A549 (cell line): ENCODE data around the gene MARK2. TPM values are rescaled to one million over a fixed set of nuclear protein-coding genes. Genes with fewer than 3 reads are reported as not detected.
A peak's percentile ranks its signal among the peaks of the same experiment; 100 is the strongest.

Experiments
- ATAC-seq, 2 experiments: fragments of 200-7000 bp in 1 of 2; fragments of >200 bp in 1 of 2; cut with Nextera tagmentation in 1 of 2; cut with Tn5 transposase in 1 of 2; 3 replicates each; pipeline versions ENCODE4 v1.8.0 to v1.9.1; 2018 to 2020; ENCODE audit warnings: mild to moderate bottlenecking in 1 of 2, moderate library complexity in 1 of 2
- CTCF ChIA-PET: fragments of 300-600 bp; sonication (Branson Sonifier 250); formaldehyde crosslinking; extraction: SDS; loops from one replicate; lab custom pipeline; 2021; ENCODE audit warnings: antibody characterized with exemption, inconsistent platforms; lab: Yijun Ruan, JAX
- POLR2A ChIA-PET: fragments of 350-600 bp; formaldehyde crosslinking; extraction: SDS; loops from one replicate; lab custom pipeline; 2021; ENCODE audit warnings: antibody characterized with exemption, inconsistent platforms; lab: Yijun Ruan, JAX
- DNase-seq, 2 experiments: peaks; one replicate each; pipeline versions ENCODE4 v3.0.0 to v3.0.0-alpha.2; 2011 to 2016; ENCODE audit warnings: low read depth in 1 of 2, low spot score in 1 of 2
- FAIRE-seq: peaks from 2 replicates; lab custom pipeline; 2011; peaks lifted over from hg19 to GRCh38; lab: Jason Lieb, UNC
- H3K27ac ChIP-seq, 2 experiments: fragments of >200 bp; sonication (Bioruptor Twin); formaldehyde crosslinking; 3 replicates each; pipeline ENCODE4 v1.5.1; 2016 to 2017
- H3K4me1 ChIP-seq: fragments of >200 bp; sonication (Bioruptor Twin); formaldehyde crosslinking; 3 replicates; pipeline ENCODE4 v1.6.1; 2016
- H3K4me2 ChIP-seq: fragments of >200 bp; sonication (Bioruptor Twin); formaldehyde crosslinking; 3 replicates; pipeline ENCODE4 v1.6.1; 2016
- H3K4me3 ChIP-seq: fragments of >200 bp; sonication (Bioruptor Twin); formaldehyde crosslinking; 3 replicates; pipeline ENCODE4 v1.5.1; 2016
- H3K9me3 ChIP-seq: fragments of >200 bp; sonication (Bioruptor Twin); formaldehyde crosslinking; 3 replicates; pipeline ENCODE4 v1.6.1; 2016
- BHLHE40 ChIP-seq: IDR thresholded peaks from 2 replicates; pipeline ENCODE4 v1.6.1; 2012; ENCODE audit warnings: low read depth, low read length, inconsistent platforms
- CBX2 ChIP-seq: fragments of 200-600 bp; sonication (generic); IDR thresholded peaks from 2 replicates; pipeline ENCODE4 v1.6.1; 2016; ENCODE audit warnings: low read depth, mild to moderate bottlenecking, borderline replicate concordance
- CHD2 ChIP-seq: fragments of 150-350 bp; IDR thresholded peaks from 2 replicates; pipeline ENCODE4 v1.6.1; 2014; ENCODE audit warnings: low read length; ENCODE audit not compliant: partially characterized antibody
- EHF ChIP-seq: fragments of 250-450 bp; sonication (Bioruptor Pico); IDR thresholded peaks from 2 replicates; pipeline ENCODE4 v1.5.0; 2020; ENCODE audit warnings: mild to moderate bottlenecking
- EHMT2 ChIP-seq: fragments of 200-600 bp; sonication (generic); IDR thresholded peaks from 2 replicates; pipeline ENCODE4 v1.6.1; 2016; ENCODE audit warnings: antibody characterized with exemption, low read depth, mild to moderate bottlenecking, moderate library complexity
- HDAC2 ChIP-seq: fragments of 200-600 bp; sonication (generic); IDR thresholded peaks from 2 replicates; pipeline ENCODE4 v1.6.1; 2016
- HOXB13 ChIP-seq: fragments of 250-450 bp; sonication (Bioruptor Pico); IDR thresholded peaks from 2 replicates; pipeline ENCODE4 v1.5.0; 2020; ENCODE audit warnings: low read depth, mild to moderate bottlenecking, moderate library complexity
- MAFK ChIP-seq: fragments of 450-650 bp; IDR thresholded peaks from 2 replicates; pipeline ENCODE4 v1.6.1; 2014; ENCODE audit not compliant: partially characterized antibody
- MYC ChIP-seq: IDR thresholded peaks from 2 replicates; pipeline ENCODE4 v1.6.1; 2012; ENCODE audit warnings: mild to moderate bottlenecking, inconsistent platforms, low read length, improper control_type of control experiment, borderline replicate concordance
- PHF8 ChIP-seq: fragments of 200-600 bp; sonication (generic); IDR thresholded peaks from 2 replicates; pipeline ENCODE4 v1.6.1; 2016; ENCODE audit warnings: low read depth, mild to moderate bottlenecking, antibody characterized with exemption, moderate library complexity, borderline replicate concordance
- RCOR1 ChIP-seq: fragments of 150-350 bp; IDR thresholded peaks from 2 replicates; pipeline ENCODE4 v1.6.1; 2014; ENCODE audit warnings: antibody characterized with exemption, low read length, low read depth
- RFX5 ChIP-seq: fragments of 450-650 bp; IDR thresholded peaks from 2 replicates; pipeline ENCODE4 v1.7.1; 2014; ENCODE audit warnings: antibody characterized with exemption, mild to moderate bottlenecking, moderate library complexity
- SMC3 ChIP-seq: fragments of >200 bp; sonication (Bioruptor Twin); formaldehyde crosslinking; IDR thresholded peaks from 3 replicates; pipeline ENCODE4 v1.6.1; 2018; ENCODE audit warnings: inconsistent platforms
- ZSCAN20 ChIP-seq: fragments of 250-450 bp; sonication (Bioruptor Pico); IDR thresholded peaks from 2 replicates; pipeline ENCODE4 v1.8.0; 2022; ENCODE audit warnings: mild to moderate bottlenecking, moderate library complexity
- WGBS: methylation state at CpG from one replicate; pipeline ENCODE4 v1.1.6; 2017; ENCODE audit errors: missing lambda C conversion rate; 5-methylcytosine and 5-hydroxymethylcytosine counted together
- polyA plus RNA-seq, 4 experiments: library from polyadenylated mRNA; depleted of rRNA in 3 of 4; stranded (reverse); fragments of >200 nt; fragmentation: RNase III in 1 of 4; extraction: RNeasy Plus Mini Kit Qiagen cat#74134 plus additional on column Dnase treatment in 1 of 4; gene quantifications; 2 replicates in 3 of 4; 3 replicates in 1 of 4; pipeline ENCODE4 v1.2.3, GENCODE V29; 2011 to 2017
- TF ChIP-seq, protein P1 (sequence below): fragments of 250-450 bp; sonication (Bioruptor Pico); IDR thresholded peaks from 2 replicates; pipeline ENCODE4 v1.5.0; 2020; ENCODE audit warnings: low read depth, mild to moderate bottlenecking, moderate library complexity
- TF ChIP-seq, protein P2 (sequence below): fragments of 200-600 bp; sonication (generic); IDR thresholded peaks from 2 replicates; pipeline ENCODE4 v1.6.1; 2016; ENCODE audit warnings: antibody characterized with exemption, mild to moderate bottlenecking, moderate library complexity
- TF ChIP-seq, protein P3 (sequence below): fragments of >200 bp; sonication (Bioruptor Twin); formaldehyde crosslinking; IDR thresholded peaks from 2 replicates; pipeline ENCODE4 v1.6.1; 2016
- TF ChIP-seq, protein P4 (sequence below): IDR thresholded peaks from 2 replicates; pipeline ENCODE4 v1.6.1; 2012
- TF ChIP-seq, protein P5 (sequence below): fragments of 450-650 bp; IDR thresholded peaks from 2 replicates; pipeline ENCODE4 v1.6.1; 2014; ENCODE audit warnings: antibody characterized with exemption
- TF ChIP-seq, protein P6 (sequence below): fragments of 250-450 bp; sonication (Bioruptor Pico); IDR thresholded peaks from 2 replicates; pipeline ENCODE4 v1.5.0; 2021; ENCODE audit warnings: mild to moderate bottlenecking, moderate library complexity, borderline replicate concordance

MARK2 gene
- polyA plus RNA-seq, 2 of the 4 experiments (the other 2 are of a cell fraction), result 20.2 to 28.4 TPM

DNA sequence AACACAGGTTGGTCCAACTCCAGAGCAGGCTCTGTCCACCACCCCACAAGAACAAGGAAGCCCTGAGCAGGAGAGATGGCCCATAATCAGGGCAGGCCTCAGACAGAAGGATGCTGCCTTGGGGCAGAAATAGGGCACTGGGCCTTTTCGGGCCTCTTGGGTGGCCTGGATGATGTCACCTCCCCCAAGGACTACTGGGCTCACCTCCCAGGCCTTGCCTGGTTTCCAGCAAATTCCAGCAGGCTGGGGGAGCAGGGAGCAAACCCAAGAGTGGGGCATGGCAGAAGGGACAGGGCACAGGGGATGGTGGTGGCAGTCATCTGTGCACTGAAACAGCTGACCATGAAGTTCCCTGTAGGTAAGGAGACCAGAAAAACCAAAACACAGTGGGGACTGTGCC, 94.5 kb downstream of the MARK2 start (continued):
- TF ChIP-seq, protein P1, sequence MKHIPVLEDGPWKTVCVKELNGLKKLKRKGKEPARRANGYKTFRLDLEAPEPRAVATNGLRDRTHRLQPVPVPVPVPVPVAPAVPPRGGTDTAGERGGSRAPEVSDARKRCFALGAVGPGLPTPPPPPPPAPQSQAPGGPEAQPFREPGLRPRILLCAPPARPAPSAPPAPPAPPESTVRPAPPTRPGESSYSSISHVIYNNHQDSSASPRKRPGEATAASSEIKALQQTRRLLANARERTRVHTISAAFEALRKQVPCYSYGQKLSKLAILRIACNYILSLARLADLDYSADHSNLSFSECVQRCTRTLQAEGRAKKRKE (CRISPR knock-in tag), result no peak
- TF ChIP-seq, protein P2, sequence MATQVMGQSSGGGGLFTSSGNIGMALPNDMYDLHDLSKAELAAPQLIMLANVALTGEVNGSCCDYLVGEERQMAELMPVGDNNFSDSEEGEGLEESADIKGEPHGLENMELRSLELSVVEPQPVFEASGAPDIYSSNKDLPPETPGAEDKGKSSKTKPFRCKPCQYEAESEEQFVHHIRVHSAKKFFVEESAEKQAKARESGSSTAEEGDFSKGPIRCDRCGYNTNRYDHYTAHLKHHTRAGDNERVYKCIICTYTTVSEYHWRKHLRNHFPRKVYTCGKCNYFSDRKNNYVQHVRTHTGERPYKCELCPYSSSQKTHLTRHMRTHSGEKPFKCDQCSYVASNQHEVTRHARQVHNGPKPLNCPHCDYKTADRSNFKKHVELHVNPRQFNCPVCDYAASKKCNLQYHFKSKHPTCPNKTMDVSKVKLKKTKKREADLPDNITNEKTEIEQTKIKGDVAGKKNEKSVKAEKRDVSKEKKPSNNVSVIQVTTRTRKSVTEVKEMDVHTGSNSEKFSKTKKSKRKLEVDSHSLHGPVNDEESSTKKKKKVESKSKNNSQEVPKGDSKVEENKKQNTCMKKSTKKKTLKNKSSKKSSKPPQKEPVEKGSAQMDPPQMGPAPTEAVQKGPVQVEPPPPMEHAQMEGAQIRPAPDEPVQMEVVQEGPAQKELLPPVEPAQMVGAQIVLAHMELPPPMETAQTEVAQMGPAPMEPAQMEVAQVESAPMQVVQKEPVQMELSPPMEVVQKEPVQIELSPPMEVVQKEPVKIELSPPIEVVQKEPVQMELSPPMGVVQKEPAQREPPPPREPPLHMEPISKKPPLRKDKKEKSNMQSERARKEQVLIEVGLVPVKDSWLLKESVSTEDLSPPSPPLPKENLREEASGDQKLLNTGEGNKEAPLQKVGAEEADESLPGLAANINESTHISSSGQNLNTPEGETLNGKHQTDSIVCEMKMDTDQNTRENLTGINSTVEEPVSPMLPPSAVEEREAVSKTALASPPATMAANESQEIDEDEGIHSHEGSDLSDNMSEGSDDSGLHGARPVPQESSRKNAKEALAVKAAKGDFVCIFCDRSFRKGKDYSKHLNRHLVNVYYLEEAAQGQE, result no peak
- no peak for TF ChIP-seq EHMT2
- TF ChIP-seq RCOR1, result no peak
- TF ChIP-seq MYC, result no peak
- TF ChIP-seq, protein P3, sequence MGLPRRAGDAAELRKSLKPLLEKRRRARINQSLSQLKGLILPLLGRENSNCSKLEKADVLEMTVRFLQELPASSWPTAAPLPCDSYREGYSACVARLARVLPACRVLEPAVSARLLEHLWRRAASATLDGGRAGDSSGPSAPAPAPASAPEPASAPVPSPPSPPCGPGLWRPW, result no peak
- no peak for TF ChIP-seq CBX2

DNA sequence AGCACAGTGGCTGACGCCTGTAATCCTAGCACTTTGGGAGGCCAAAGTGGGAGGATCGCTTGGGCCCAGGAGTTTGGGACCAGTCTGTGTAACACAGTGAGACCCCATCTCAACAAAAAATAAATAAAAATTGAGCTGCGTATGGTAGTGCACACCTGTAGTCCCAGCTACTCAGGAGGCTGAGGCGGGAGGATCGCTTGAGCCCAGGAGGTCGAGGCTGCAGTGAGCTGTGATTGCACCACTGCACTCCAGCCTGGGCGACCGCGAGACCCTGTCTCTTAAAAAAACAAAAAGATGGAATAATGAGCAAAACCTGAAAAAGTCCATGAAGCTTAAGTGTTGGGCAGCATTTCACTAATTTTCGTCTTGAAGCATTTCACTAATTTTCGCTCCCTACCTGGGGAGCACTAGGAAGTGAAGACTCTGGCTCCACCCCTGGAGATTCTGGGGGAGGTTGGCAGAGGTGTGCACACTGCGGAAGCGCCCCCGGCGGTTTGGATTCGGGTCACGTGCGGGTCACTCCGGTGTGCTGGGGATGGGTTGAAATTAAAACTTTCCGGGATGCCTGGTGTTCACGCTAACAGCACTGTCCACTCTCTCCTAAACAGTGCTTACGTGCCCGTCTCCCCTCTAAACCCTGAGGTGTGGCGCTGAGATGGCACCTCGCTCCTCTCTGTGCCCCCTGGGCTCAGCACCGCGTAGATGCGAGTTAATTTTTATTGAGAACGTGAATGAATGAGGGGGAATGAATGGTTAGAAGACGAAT, 99.0 kb downstream of the MARK2 start:
- ATAC-seq (peak; percentile 55 to 70), FAIRE-seq (no peak), DNase-seq (peak in 1 of 2 experiments; percentile 87)
- WGBS, result 22% methylated on average over 28 of the region's 30 CpGs
- Histone ChIP-seq H3K4me1 (peaks cover 11% of the 10 kb centered on the region), H3K9me3 (no peaks in the 10 kb centered on the region), H3K27ac (peak overlapping the region; percentile 81 to 97), H3K4me3 (peak overlapping the region; percentile 82), H3K4me2 (peak overlapping the region; percentile 75)
- CTCF ChIA-PET, result interaction anchor here (1.0 to 2.0 kb wide), 3 partner anchors 99 to 104 kb away, joined by 4 to 10 read pairs (median 4); partner anchors contain the start of gene MARK2
- POLR2A ChIA-PET, result interaction anchor here (1.0 to 1.5 kb wide), 3 partner anchors 99 to 1096 kb away, joined by 3 to 6 read pairs (median 6); partner anchors contain the start of gene MARK2
- TF ChIP-seq CHD2, result no peak
- peak; percentile 69 for TF ChIP-seq BHLHE40
- no peak for TF ChIP-seq ZSCAN20 (CRISPR knock-in tag)
- TF ChIP-seq PHF8, result peak; percentile 52; the same call in 1 of the 2 replicates
- TF ChIP-seq, protein P4, sequence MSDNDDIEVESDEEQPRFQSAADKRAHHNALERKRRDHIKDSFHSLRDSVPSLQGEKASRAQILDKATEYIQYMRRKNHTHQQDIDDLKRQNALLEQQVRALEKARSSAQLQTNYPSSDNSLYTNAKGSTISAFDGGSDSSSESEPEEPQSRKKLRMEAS, result peak; percentile 66
- no peak for TF ChIP-seq HDAC2
- TF ChIP-seq HOXB13 (CRISPR knock-in tag), result no peak
- TF ChIP-seq, protein P5, sequence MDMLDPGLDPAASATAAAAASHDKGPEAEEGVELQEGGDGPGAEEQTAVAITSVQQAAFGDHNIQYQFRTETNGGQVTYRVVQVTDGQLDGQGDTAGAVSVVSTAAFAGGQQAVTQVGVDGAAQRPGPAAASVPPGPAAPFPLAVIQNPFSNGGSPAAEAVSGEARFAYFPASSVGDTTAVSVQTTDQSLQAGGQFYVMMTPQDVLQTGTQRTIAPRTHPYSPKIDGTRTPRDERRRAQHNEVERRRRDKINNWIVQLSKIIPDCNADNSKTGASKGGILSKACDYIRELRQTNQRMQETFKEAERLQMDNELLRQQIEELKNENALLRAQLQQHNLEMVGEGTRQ, result peak; percentile 82
- TF ChIP-seq SMC3, result no peak
- TF ChIP-seq, protein P1 (CRISPR knock-in tag), result no peak
- TF ChIP-seq EHF, result no peak
- no peak for TF ChIP-seq MAFK
- TF ChIP-seq, protein P6, sequence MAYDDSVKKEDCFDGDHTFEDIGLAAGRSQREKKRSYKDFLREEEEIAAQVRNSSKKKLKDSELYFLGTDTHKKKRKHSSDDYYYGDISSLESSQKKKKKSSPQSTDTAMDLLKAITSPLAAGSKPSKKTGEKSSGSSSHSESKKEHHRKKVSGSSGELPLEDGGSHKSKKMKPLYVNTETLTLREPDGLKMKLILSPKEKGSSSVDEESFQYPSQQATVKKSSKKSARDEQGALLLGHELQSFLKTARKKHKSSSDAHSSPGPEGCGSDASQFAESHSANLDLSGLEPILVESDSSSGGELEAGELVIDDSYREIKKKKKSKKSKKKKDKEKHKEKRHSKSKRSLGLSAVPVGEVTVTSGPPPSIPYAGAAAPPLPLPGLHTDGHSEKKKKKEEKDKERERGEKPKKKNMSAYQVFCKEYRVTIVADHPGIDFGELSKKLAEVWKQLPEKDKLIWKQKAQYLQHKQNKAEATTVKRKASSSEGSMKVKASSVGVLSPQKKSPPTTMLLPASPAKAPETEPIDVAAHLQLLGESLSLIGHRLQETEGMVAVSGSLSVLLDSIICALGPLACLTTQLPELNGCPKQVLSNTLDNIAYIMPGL (CRISPR knock-in tag), result peak; percentile 29; the same call in 1 of the 2 replicates
- TF ChIP-seq RFX5, result 0 out of 2 replicates have a peak, but pooled peaks have one; percentile 11
